Adipocyte (in vitro differentiated cells): ENCODE results near the gene DES.
"Not testable (repeated sequence)": the region's sequence is repeated elsewhere in the genome, so short reads cannot be mapped to it uniquely, and the experiment has no call there.

ENCODE experiments used
- DNase-seq: peaks from one replicate; pipeline ENCODE4 v3.0.0-alpha.2; 2015; ENCODE audit warnings: low read depth
- H3K27me3 ChIP-seq: replicated peaks from 2 replicates; pipeline ENCODE4 v1.7.0; 2013; ENCODE audit warnings: mild to moderate bottlenecking, low read length, moderate library complexity; ENCODE audit not compliant: control insufficient read depth, insufficient read depth
- H3K36me3 ChIP-seq: 2 replicates; pipeline ENCODE4 v1.7.0; 2013; ENCODE audit warnings: low read length, mild to moderate bottlenecking, moderate library complexity; ENCODE audit not compliant: control insufficient read depth, insufficient read depth, severe bottlenecking
- H3K4me1 ChIP-seq: 2 replicates; pipeline ENCODE4 v1.7.0; 2013; ENCODE audit warnings: mild to moderate bottlenecking, low read length, moderate library complexity; ENCODE audit not compliant: control insufficient read depth, insufficient read depth
- H3K4me3 ChIP-seq: 2 replicates; pipeline ENCODE4 v1.7.0; 2013; ENCODE audit warnings: mild to moderate bottlenecking, low read length, moderate library complexity
- H3K9ac ChIP-seq: 2 replicates; pipeline ENCODE4 v1.7.0; 2013; ENCODE audit warnings: mild to moderate bottlenecking, low read length, moderate library complexity
- H3K9me3 ChIP-seq: 2 replicates; pipeline ENCODE4 v1.7.0; 2013; ENCODE audit warnings: mild to moderate bottlenecking, low read length, moderate library complexity; ENCODE audit not compliant: control insufficient read depth

DES gene

GRCh38 chr2:219401606-219402005, 16.6 kb upstream of the DES start:
- no peak overlapping the region for H3K9ac ChIP-seq
- H3K27me3 ChIP-seq = no peaks in the 10 kb centered on the region
- no peaks in the 10 kb centered on the region for H3K9me3 ChIP-seq
- H3K36me3 ChIP-seq = no peaks in the 10 kb centered on the region
- DNase-seq = no peak
- no peak overlapping the region for H3K4me3 ChIP-seq
- peaks cover 19% of the 10 kb centered on the region for H3K4me1 ChIP-seq

DNA sequence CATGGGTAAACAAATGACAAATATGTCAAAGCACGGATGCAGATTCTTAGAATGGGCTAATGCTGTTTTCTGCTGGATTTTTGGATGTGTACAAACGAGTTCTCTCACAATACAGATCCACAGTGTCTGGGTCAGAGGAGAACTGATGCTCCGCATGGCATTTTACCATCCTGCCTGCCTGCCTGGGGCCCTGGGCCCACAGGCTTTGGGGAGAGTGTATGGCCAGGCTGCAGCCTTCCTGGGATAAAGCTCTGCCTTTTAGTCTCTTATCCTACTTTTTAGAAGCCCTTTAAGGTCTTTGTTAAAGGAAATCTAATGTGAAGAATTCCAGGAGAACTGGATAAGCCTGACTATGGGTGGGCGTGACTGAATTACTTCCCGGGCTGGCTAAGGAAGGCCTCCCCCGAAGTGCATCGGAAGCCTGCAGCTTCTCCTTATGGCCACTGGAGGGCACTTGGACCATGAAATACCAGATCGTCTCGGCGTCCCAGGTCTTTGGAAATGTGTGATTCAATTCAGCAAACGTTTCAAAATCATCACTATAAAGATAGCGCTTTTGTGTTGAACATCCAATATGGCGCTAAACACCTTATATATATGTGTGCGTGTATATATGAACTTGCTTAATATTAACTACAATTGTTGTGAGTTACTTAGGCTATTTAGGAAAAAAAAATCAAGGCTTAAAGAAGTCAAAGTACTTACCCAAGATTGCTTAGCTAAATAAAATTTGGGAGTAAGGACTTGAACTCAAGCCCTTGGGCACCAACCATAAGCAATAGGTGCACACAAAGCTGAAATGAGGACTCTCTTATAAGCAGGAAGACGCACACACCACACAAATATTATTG, 15.3 kb upstream of the DES start:
- no peak overlapping the region for H3K4me3 ChIP-seq
- H3K9ac ChIP-seq = no peak overlapping the region
- peaks cover 30% of the 10 kb centered on the region for H3K4me1 ChIP-seq
- no peaks in the 10 kb centered on the region for H3K27me3 ChIP-seq
- DNase-seq = peak; percentile 96
- no peaks in the 10 kb centered on the region for H3K36me3 ChIP-seq
- H3K9me3 ChIP-seq = no peaks in the 10 kb centered on the region

DNA sequence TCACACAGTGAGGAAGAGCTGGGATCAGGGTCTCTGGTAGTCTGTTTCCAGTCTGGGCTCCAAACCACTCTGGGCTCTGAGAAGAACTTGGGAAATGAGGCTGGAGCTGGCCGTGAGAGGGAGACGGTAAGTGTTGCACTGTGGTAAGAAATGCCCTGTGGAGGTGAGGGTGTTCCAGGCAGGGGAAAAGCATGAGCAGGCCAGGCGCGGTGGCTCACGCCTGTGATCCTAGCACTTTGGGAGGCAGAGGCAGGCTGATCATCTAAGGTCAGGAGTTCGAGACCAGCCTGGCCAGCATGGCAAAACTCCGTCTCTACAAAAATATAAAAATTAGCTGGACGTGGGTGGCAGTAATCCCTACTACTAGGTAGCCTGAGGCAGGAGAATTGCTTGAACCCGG, 14.3 kb upstream of the DES start:
- Histone ChIP-seq H3K4me3 (no peak overlapping the region), H3K9me3 (no peaks in the 10 kb centered on the region), H3K36me3 (no peaks in the 10 kb centered on the region), H3K9ac (no peak overlapping the region), H3K4me1 (peaks cover 27% of the 10 kb centered on the region), H3K27me3 (no peaks in the 10 kb centered on the region)
- DNase-seq = no peak

DNA sequence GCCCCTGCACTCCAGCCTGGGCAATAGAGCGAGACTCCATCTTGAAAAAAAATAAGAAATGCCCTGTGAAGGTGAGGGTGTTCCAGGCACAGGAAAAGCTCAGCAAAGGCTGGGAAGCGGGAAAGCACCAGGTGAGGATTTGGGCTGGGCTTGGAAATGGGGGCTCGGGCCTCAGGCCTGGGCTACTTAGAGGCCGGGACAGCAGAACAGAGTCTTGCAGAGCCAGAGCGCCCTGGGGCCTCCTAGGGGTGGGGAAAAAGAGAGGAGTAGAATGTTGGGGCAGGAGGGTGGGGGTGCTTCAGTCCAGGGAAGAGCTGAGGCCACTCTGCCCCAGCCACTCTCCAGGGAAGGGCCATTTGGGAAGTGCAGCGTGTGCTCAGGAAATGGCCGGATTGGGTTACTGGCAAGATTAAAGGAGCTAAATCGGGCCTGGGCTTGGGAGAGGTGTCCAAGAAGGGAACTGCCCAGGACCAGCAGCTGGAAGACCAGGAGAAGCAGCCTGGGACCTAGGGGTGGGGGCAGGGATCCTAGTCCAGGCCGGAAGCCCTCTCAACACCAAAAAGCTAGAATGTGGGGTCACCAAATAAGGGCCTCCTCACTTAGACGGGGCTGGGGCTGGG, 13.8 kb upstream of the DES start:
- H3K9me3 ChIP-seq = no peaks in the 10 kb centered on the region
- no peaks in the 10 kb centered on the region for H3K36me3 ChIP-seq
- H3K9ac ChIP-seq = peak overlapping the region; percentile 40
- peaks cover 22% of the 10 kb centered on the region for H3K4me1 ChIP-seq
- no peak overlapping the region for H3K4me3 ChIP-seq
- no peaks in the 10 kb centered on the region for H3K27me3 ChIP-seq
- DNase-seq = peak; percentile 3

DNA sequence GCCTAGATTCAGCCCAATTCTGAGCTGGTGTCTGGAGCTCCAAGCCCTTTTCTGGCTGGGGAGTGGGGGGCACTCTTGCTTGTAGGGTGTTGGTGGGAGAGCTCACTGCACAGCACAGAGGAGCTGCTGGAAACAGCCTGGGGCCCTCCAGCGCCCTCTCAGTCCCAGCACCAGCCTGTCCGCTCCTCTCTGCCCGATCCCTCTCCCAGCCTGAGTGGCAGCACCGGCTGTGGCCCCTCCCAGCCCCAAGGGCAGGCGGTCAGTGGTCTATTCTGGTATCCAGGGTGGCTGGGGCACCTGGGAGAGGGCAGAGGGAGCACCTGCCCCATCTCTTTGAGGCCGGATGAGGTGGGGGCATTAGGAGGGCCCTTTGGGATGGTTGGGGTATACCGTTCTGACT, 13.2 kb upstream of the DES start:
- no peak overlapping the region for H3K4me3 ChIP-seq
- no peak overlapping the region for H3K9ac ChIP-seq
- DNase-seq = no peak
- H3K4me1 ChIP-seq = peaks cover 22% of the 10 kb centered on the region
- no peaks in the 10 kb centered on the region for H3K27me3 ChIP-seq
- H3K36me3 ChIP-seq = no peaks in the 10 kb centered on the region
- no peaks in the 10 kb centered on the region for H3K9me3 ChIP-seq

DNA sequence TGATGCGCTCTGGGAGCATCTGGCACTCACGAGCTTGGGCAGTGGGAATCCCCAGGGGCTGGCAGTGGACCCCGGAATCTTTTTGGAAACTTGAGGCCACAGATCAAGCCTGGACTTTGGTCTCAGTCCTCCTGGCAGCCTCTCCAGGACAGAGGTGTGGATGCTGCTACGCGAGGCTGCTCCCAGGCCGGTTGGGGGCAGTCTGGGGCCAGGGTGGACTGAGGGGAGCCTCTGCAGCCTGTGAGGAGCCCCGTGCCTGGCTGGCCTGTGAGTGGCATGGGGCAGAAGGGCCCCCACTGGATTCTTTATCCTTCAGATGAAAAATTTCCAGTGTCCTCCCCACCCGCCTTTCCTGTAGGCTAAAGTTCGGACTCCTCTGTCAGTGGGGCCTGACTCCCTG, 12.7 kb upstream of the DES start:
- Histone ChIP-seq H3K4me1 (peaks cover 22% of the 10 kb centered on the region), H3K9ac (peak overlapping the region; percentile 23)
- no peak for DNase-seq

DNA sequence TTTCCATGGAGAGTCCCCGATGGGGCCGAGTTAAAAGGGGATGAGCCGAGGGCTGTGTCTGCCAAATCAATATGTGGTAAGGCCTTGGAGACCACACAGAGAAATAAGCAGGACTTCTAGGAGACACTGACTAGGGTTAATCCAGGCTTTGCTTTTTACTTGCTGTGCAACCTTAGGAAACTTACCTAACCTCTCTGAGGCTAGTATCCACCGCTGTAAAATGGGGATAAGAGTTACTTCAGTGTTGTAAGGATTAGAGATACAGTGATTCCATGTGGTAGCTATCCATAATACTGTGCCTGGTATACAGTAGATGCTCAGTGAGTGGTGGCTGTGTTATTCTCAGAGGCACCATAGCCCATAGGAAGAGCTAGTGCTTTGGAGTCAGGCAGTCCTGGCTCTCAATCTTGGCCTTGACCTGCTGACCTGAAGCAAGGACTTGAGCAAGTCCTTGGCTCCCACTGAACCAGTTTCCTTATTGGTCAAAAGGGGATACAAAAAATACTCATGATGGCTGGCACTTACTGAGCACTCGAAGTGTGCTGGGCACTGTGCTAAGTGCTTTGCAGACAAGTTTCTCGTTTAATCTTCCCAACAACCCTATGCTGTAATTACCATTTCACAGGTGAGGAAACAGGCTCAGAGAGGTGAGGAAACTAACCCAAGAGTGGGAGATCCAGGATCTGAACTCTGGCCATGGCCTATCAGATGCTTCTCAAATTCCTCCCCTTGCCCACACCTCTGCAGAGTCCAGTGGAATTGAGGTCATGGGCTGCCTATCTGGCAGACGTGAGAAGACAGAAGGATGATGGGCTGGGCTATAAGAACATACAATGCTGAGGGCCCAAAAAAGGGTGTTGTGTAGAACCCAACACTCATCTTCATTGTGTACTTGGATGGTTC, 12.0 kb upstream of the DES start:
- Histone ChIP-seq H3K9ac (peak overlapping the region; percentile 54), H3K36me3 (no peaks in the 10 kb centered on the region), H3K9me3 (no peaks in the 10 kb centered on the region), H3K4me3 (no peak overlapping the region), H3K27me3 (no peaks in the 10 kb centered on the region), H3K4me1 (peaks cover 22% of the 10 kb centered on the region)
- DNase-seq = no peak

More for the DNA sequence above, 12.7 kb upstream of the DES start:
- no peaks in the 10 kb centered on the region for H3K36me3 ChIP-seq
- H3K9me3 ChIP-seq = no peaks in the 10 kb centered on the region
- H3K27me3 ChIP-seq = no peaks in the 10 kb centered on the region
- no peak overlapping the region for H3K4me3 ChIP-seq

- no peaks in the 10 kb centered on the region for H3K36me3 ChIP-seq
- H3K9me3 ChIP-seq = no peaks in the 10 kb centered on the region
- H3K9ac ChIP-seq = peak overlapping the region; percentile 54
- H3K4me1 ChIP-seq = peaks cover 22% of the 10 kb centered on the region
- peak; percentile 86 for DNase-seq
- H3K4me3 ChIP-seq = no peak overlapping the region
- no peaks in the 10 kb centered on the region for H3K27me3 ChIP-seq
These were observed 11.3 kb upstream of the DES start for GRCh38 chr2:219406861-219407230.

- H3K9ac ChIP-seq, DNase-seq, H3K9me3 ChIP-seq, H3K27me3 ChIP-seq, H3K4me3 ChIP-seq, H3K36me3 ChIP-seq: not testable (repeated sequence)
- peaks cover 22% of the 10 kb centered on the region for H3K4me1 ChIP-seq
These were observed 10.8 kb upstream of the DES start for GRCh38 chr2:219407343-219407742.

GRCh38 chr2:219408204-219408603, 10.0 kb upstream of the DES start:
- Histone ChIP-seq H3K36me3 (no peaks in the 10 kb centered on the region), H3K9me3 (peaks cover 9% of the 10 kb centered on the region), H3K4me3 (no peak overlapping the region), H3K9ac (no peak overlapping the region), H3K27me3 (no peaks in the 10 kb centered on the region), H3K4me1 (peaks cover 22% of the 10 kb centered on the region)
- no peak for DNase-seq

GRCh38 chr2:219408631-219409030, 9.5 kb upstream of the DES start:
- DNase-seq = no peak
- H3K4me3 ChIP-seq = no peak overlapping the region
- H3K27me3 ChIP-seq = no peaks in the 10 kb centered on the region
- no peaks in the 10 kb centered on the region for H3K36me3 ChIP-seq
- H3K4me1 ChIP-seq = peaks cover 22% of the 10 kb centered on the region
- H3K9me3 ChIP-seq = peaks cover 10% of the 10 kb centered on the region
- no peak overlapping the region for H3K9ac ChIP-seq
